Epithelial cell of proximal tubule (primary cell): ENCODE measurements around the gene TLCD4. TPM values are rescaled to one million over a fixed set of nuclear protein-coding genes. Genes with fewer than 3 reads are reported as not detected.
A peak's percentile ranks its signal among the peaks of the same experiment; 100 is the strongest.

ENCODE experiments used
- DNase-seq: peaks from one replicate; pipeline ENCODE4 v3.0.0-alpha.2; 2011; ENCODE audit warnings: low read depth
- H3K4me3 ChIP-seq: 2 replicates; pipeline ENCODE4 v1.5.1; 2011; ENCODE audit warnings: low read depth, mild to moderate bottlenecking, low read length
- CTCF ChIP-seq: conservative IDR thresholded peaks from 2 replicates; pipeline ENCODE4 v1.5.1; 2012; ENCODE audit warnings: low read depth, mild to moderate bottlenecking, low read length
- total RNA-seq: library from RNA; depleted of rRNA; stranded (reverse); fragments of >200 nt; gene quantifications from 2 replicates; pipeline ENCODE4 v1.2.3, GENCODE V29; 2015

TLCD4 gene
- total RNA-seq, 1 donor from 2014 or later, result 3.2 TPM

- no peak overlapping the region for H3K4me3 ChIP-seq
- no peak for DNase-seq
- TF ChIP-seq CTCF, result no peak
Observed at GRCh38 chr1:95115708-95116137, 1.4 kb upstream of the TLCD4 start.

- no peak for DNase-seq
- TF ChIP-seq CTCF, result peak; percentile 72
- H3K4me3 ChIP-seq, result peak overlapping the region; percentile 66
Observed at GRCh38 chr1:95116580-95117206, 462 bp upstream of the TLCD4 start.

GRCh38 chr1:95118067-95118499 lies 928 bp downstream of the TLCD4 start:
- DNase-seq, result no peak
- no peak for TF ChIP-seq CTCF
- H3K4me3 ChIP-seq, result peak overlapping the region; percentile 66

- no peak for TF ChIP-seq CTCF
- H3K4me3 ChIP-seq, result no peak overlapping the region
- DNase-seq, result no peak
Observed at GRCh38 chr1:95118710-95119109, 1.6 kb downstream of the TLCD4 start.

GRCh38 chr1:95119273-95119672 lies 2.1 kb downstream of the TLCD4 start:
- H3K4me3 ChIP-seq, result no peak overlapping the region
- TF ChIP-seq CTCF, result no peak
- no peak for DNase-seq

GRCh38 chr1:95122151-95122697 lies 5.1 kb downstream of the TLCD4 start:
- no peak for TF ChIP-seq CTCF
- H3K4me3 ChIP-seq, result no peak overlapping the region
- no peak for DNase-seq

- no peak for TF ChIP-seq CTCF
- no peak for DNase-seq
Observed at GRCh38 chr1:95124342-95124741, 7.2 kb downstream of the TLCD4 start.

More at GRCh38 chr1:95124342-95124741, 7.2 kb downstream of the TLCD4 start:
- no peak overlapping the region for H3K4me3 ChIP-seq
